ENCODE results near the gene LAMB4.

The LAMB4 gene

GRCh38 chr7:107993891-107994291 lies 136.3 kb downstream of the LAMB4 start:
- H3K27ac ChIP-seq (ENCODE audit: low read depth, low read length): no peak overlapping the region
- no peak overlapping the region for H3K18ac ChIP-seq (ENCODE audit: low read length)

GRCh38 chr7:107989618-107990373 lies 140.4 kb downstream of the LAMB4 start:
- no peak overlapping the region for H3K4ac ChIP-seq (ENCODE audit: low read depth, low read length)
- no peak overlapping the region for H2BK15ac ChIP-seq (replicated peaks; ENCODE audit: low read depth)
- no peak overlapping the region for H2BK5ac ChIP-seq (ENCODE audit: low read length)
- no peak overlapping the region for H4K8ac ChIP-seq (ENCODE audit: low read depth, low read length)
- H3K18ac ChIP-seq (ENCODE audit: low read length): no peak overlapping the region
- no peak for DNase-seq
- no peak overlapping the region for H3K9ac ChIP-seq (ENCODE audit: low read length)
- no peaks in the 10 kb centered on the region for H3K36me3 ChIP-seq (ENCODE audit: control insufficient read depth, insufficient read depth, low read length)
- no peak overlapping the region for H3K23ac ChIP-seq (ENCODE audit: low read length)
- H3K27ac ChIP-seq (ENCODE audit: low read depth, low read length): no peak overlapping the region
- no peaks in the 10 kb centered on the region for H3K4me1 ChIP-seq (ENCODE audit: control insufficient read depth, low read depth, low read length)
- no CpG with 5 or more reads among the region's 9 CpGs for WGBS (ENCODE audit: extremely low coverage, insufficient coverage, low lambda C conversion rate)
- H3K27me3 ChIP-seq (ENCODE audit: insufficient read depth, low read length, poor library complexity): no peaks in the 10 kb centered on the region
- no peaks in the 10 kb centered on the region for H3K79me2 ChIP-seq (ENCODE audit: control insufficient read depth, insufficient read depth, low read length)
- H3K56ac ChIP-seq (ENCODE audit: low read length): no peak overlapping the region
- H2BK120ac ChIP-seq (ENCODE audit: low read depth, low read length): no peak overlapping the region
- H4K5ac ChIP-seq (ENCODE audit: low read length): no peak overlapping the region
- no peaks in the 10 kb centered on the region for H3K79me1 ChIP-seq (ENCODE audit: low read length)
- H3K4me2 ChIP-seq (ENCODE audit: low read length): no peak overlapping the region
- H2AK5ac ChIP-seq (ENCODE audit: low read length): no peak overlapping the region
- H3K4me3 ChIP-seq (ENCODE audit: low read length): no peak overlapping the region

More at GRCh38 chr7:107993891-107994291, 136.3 kb downstream of the LAMB4 start:
- no peak overlapping the region for H3K56ac ChIP-seq (ENCODE audit: low read length)
- no peak overlapping the region for H3K4me3 ChIP-seq (ENCODE audit: low read length)
- no peak overlapping the region for H3K23ac ChIP-seq (ENCODE audit: low read length)
- no peak overlapping the region for H3K4me2 ChIP-seq (ENCODE audit: low read length)
- H3K9ac ChIP-seq (ENCODE audit: low read length): no peak overlapping the region
- H2BK120ac ChIP-seq (ENCODE audit: low read depth, low read length): no peak overlapping the region
- no peak overlapping the region for H4K5ac ChIP-seq (ENCODE audit: low read length)
- peaks cover 2% of the 10 kb centered on the region for H3K4me1 ChIP-seq (ENCODE audit: control insufficient read depth, low read depth, low read length)
- no peak overlapping the region for H2AK5ac ChIP-seq (ENCODE audit: low read length)
- no peaks in the 10 kb centered on the region for H3K79me1 ChIP-seq (ENCODE audit: low read length)
- no peak overlapping the region for H3K4ac ChIP-seq (ENCODE audit: low read depth, low read length)
- H2BK5ac ChIP-seq (ENCODE audit: low read length): no peak overlapping the region
- no peak overlapping the region for H4K8ac ChIP-seq (ENCODE audit: low read depth, low read length)
- H2BK15ac ChIP-seq (replicated peaks; ENCODE audit: low read depth): no peak overlapping the region
- no peaks in the 10 kb centered on the region for H3K79me2 ChIP-seq (ENCODE audit: control insufficient read depth, insufficient read depth, low read length)
- no peaks in the 10 kb centered on the region for H3K36me3 ChIP-seq (ENCODE audit: control insufficient read depth, insufficient read depth, low read length)
- no CpG with 5 or more reads among the region's 1 CpG for WGBS (ENCODE audit: extremely low coverage, insufficient coverage, low lambda C conversion rate)
- H3K27me3 ChIP-seq (ENCODE audit: insufficient read depth, low read length, poor library complexity): no peaks in the 10 kb centered on the region
- DNase-seq: no peak

- no peak overlapping the region for H3K18ac ChIP-seq (ENCODE audit: low read length)
- peaks cover under 1% of the 10 kb centered on the region for H3K36me3 ChIP-seq (ENCODE audit: control insufficient read depth, insufficient read depth, low read length)
- no peak for DNase-seq
Observed at GRCh38 chr7:107982918-107983389, 147.2 kb downstream of the LAMB4 start.

GRCh38 chr7:107982042-107982840 lies 147.9 kb downstream of the LAMB4 start:
- no peak overlapping the region for H2BK120ac ChIP-seq (ENCODE audit: low read depth, low read length)
- H3K23ac ChIP-seq (ENCODE audit: low read length): no peak overlapping the region
- DNase-seq: no peak
- H3K9ac ChIP-seq (ENCODE audit: low read length): no peak overlapping the region
- H3K4ac ChIP-seq (ENCODE audit: low read depth, low read length): no peak overlapping the region
- no peak overlapping the region for H3K4me2 ChIP-seq (ENCODE audit: low read length)
- no peaks in the 10 kb centered on the region for H3K27me3 ChIP-seq (ENCODE audit: insufficient read depth, low read length, poor library complexity)
- WGBS (ENCODE audit: extremely low coverage, insufficient coverage, low lambda C conversion rate): no CpG with 5 or more reads among the region's 9 CpGs
- no peaks in the 10 kb centered on the region for H3K79me2 ChIP-seq (ENCODE audit: control insufficient read depth, insufficient read depth, low read length)
- no peak overlapping the region for H2BK15ac ChIP-seq (replicated peaks; ENCODE audit: low read depth)
- H4K8ac ChIP-seq (ENCODE audit: low read depth, low read length): no peak overlapping the region
- no peak overlapping the region for H4K5ac ChIP-seq (ENCODE audit: low read length)
- H3K18ac ChIP-seq (ENCODE audit: low read length): no peak overlapping the region
- H2AK5ac ChIP-seq (ENCODE audit: low read length): no peak overlapping the region
- H3K4me1 ChIP-seq (ENCODE audit: control insufficient read depth, low read depth, low read length): no peaks in the 10 kb centered on the region
- H2BK5ac ChIP-seq (ENCODE audit: low read length): no peak overlapping the region
- no peaks in the 10 kb centered on the region for H3K79me1 ChIP-seq (ENCODE audit: low read length)
- H3K56ac ChIP-seq (ENCODE audit: low read length): no peak overlapping the region
- no peak overlapping the region for H3K27ac ChIP-seq (ENCODE audit: low read depth, low read length)
- H3K4me3 ChIP-seq (ENCODE audit: low read length): no peak overlapping the region
- H3K36me3 ChIP-seq (ENCODE audit: control insufficient read depth, insufficient read depth, low read length): peaks cover 2% of the 10 kb centered on the region

More at GRCh38 chr7:107982918-107983389, 147.2 kb downstream of the LAMB4 start:
- Histone ChIP-seq H3K79me1 (ENCODE audit: low read length) (no peaks in the 10 kb centered on the region), H3K4me1 (ENCODE audit: control insufficient read depth, low read depth, low read length) (no peaks in the 10 kb centered on the region), H3K23ac (ENCODE audit: low read length) (no peak overlapping the region), H2AK5ac (ENCODE audit: low read length) (no peak overlapping the region), H3K56ac (ENCODE audit: low read length) (no peak overlapping the region), H4K8ac (ENCODE audit: low read depth, low read length) (no peak overlapping the region), H3K27ac (ENCODE audit: low read depth, low read length) (no peak overlapping the region), H3K4me3 (ENCODE audit: low read length) (no peak overlapping the region), H3K4ac (ENCODE audit: low read depth, low read length) (no peak overlapping the region), H3K79me2 (ENCODE audit: control insufficient read depth, insufficient read depth, low read length) (no peaks in the 10 kb centered on the region), H3K4me2 (ENCODE audit: low read length) (no peak overlapping the region), H3K27me3 (ENCODE audit: insufficient read depth, low read length, poor library complexity) (no peaks in the 10 kb centered on the region), H4K5ac (ENCODE audit: low read length) (no peak overlapping the region), H2BK120ac (ENCODE audit: low read depth, low read length) (no peak overlapping the region), H2BK15ac (replicated peaks; ENCODE audit: low read depth) (no peak overlapping the region), H3K9ac (ENCODE audit: low read length) (no peak overlapping the region), H2BK5ac (ENCODE audit: low read length) (no peak overlapping the region)
- WGBS (ENCODE audit: extremely low coverage, insufficient coverage, low lambda C conversion rate): no CpG with 5 or more reads among the region's 2 CpGs

GRCh38 chr7:107981466-107981865 lies 148.7 kb downstream of the LAMB4 start:
- Histone ChIP-seq H3K36me3 (ENCODE audit: control insufficient read depth, insufficient read depth, low read length) (peaks cover 3% of the 10 kb centered on the region), H3K4ac (ENCODE audit: low read depth, low read length) (no peak overlapping the region), H3K79me1 (ENCODE audit: low read length) (no peaks in the 10 kb centered on the region), H2BK15ac (replicated peaks; ENCODE audit: low read depth) (no peak overlapping the region), H3K27ac (ENCODE audit: low read depth, low read length) (no peak overlapping the region), H2AK5ac (ENCODE audit: low read length) (no peak overlapping the region), H3K56ac (ENCODE audit: low read length) (no peak overlapping the region), H4K8ac (ENCODE audit: low read depth, low read length) (no peak overlapping the region), H3K18ac (ENCODE audit: low read length) (no peak overlapping the region), H3K4me3 (ENCODE audit: low read length) (no peak overlapping the region), H2BK5ac (ENCODE audit: low read length) (no peak overlapping the region), H3K23ac (ENCODE audit: low read length) (no peak overlapping the region), H3K79me2 (ENCODE audit: control insufficient read depth, insufficient read depth, low read length) (no peaks in the 10 kb centered on the region), H2BK120ac (ENCODE audit: low read depth, low read length) (no peak overlapping the region), H3K27me3 (ENCODE audit: insufficient read depth, low read length, poor library complexity) (no peaks in the 10 kb centered on the region), H3K9ac (ENCODE audit: low read length) (no peak overlapping the region), H3K4me2 (ENCODE audit: low read length) (no peak overlapping the region), H4K5ac (ENCODE audit: low read length) (no peak overlapping the region), H3K4me1 (ENCODE audit: control insufficient read depth, low read depth, low read length) (no peaks in the 10 kb centered on the region)
- no CpG with 5 or more reads among the region's 4 CpGs for WGBS (ENCODE audit: extremely low coverage, insufficient coverage, low lambda C conversion rate)
- no peak for DNase-seq

Data from mesendoderm (in vitro differentiated cells).